ENCODE measurements around the gene IPCEF1.

Gene IPCEF1

GRCh38 chr6:154382740-154383139 is 26.1 kb upstream of the IPCEF1 start:
- no peaks in the 10 kb centered on the region for H3K27me3 ChIP-seq (ENCODE audit: insufficient read depth, low read length, poor library complexity, severe bottlenecking)

GRCh38 chr6:154381548-154381947 is 24.9 kb upstream of the IPCEF1 start:
- Histone ChIP-seq H3F3A (ENCODE audit: low read depth) (no peaks in the 10 kb centered on the region), H3K36me3 (ENCODE audit: insufficient read depth, low read length) (no peaks in the 10 kb centered on the region), H3K9me3 (ENCODE audit: insufficient read depth, low read depth, low read length) (no peaks in the 10 kb centered on the region), H3K4me3 (ENCODE audit: low read length, poor library complexity, severe bottlenecking) (no peak overlapping the region), H3K79me2 (ENCODE audit: insufficient read depth, low read length) (no peaks in the 10 kb centered on the region), H3K4me1 (ENCODE audit: insufficient read depth, low read length, poor library complexity, severe bottlenecking) (no peaks in the 10 kb centered on the region), H3K4me2 (ENCODE audit: low read depth, low read length, poor library complexity, severe bottlenecking) (no peak overlapping the region), H3K9me2 (replicated peaks; ENCODE audit: low read depth, low read length) (no peaks in the 10 kb centered on the region), H3K27me3 (ENCODE audit: insufficient read depth, low read length, poor library complexity, severe bottlenecking) (no peaks in the 10 kb centered on the region), H2AFZ (ENCODE audit: low read length) (no peak overlapping the region), H4K20me1 (ENCODE audit: insufficient read depth, low read length, poor library complexity, severe bottlenecking) (no peaks in the 10 kb centered on the region), H3K9ac (ENCODE audit: low read depth, low read length, poor library complexity, severe bottlenecking) (no peak overlapping the region)
- TF ChIP-seq CTCF (conservative IDR thresholded peaks at IDR 0.05; ENCODE audit: low read length) (no peak), EZH2phosphoT487 (IDR thresholded peaks at IDR 0.05; ENCODE audit: borderline replicate concordance) (no peak)

More at GRCh38 chr6:154382740-154383139, 26.1 kb upstream of the IPCEF1 start:
- no peaks in the 10 kb centered on the region for H3K9me3 ChIP-seq (ENCODE audit: insufficient read depth, low read depth, low read length)
- no peak overlapping the region for H2AFZ ChIP-seq (ENCODE audit: low read length)
- no peak overlapping the region for H3K9ac ChIP-seq (ENCODE audit: low read depth, low read length, poor library complexity, severe bottlenecking)
- H4K20me1 ChIP-seq (ENCODE audit: insufficient read depth, low read length, poor library complexity, severe bottlenecking), result no peaks in the 10 kb centered on the region
- H3K9me2 ChIP-seq (replicated peaks; ENCODE audit: low read depth, low read length), result no peaks in the 10 kb centered on the region
- no peaks in the 10 kb centered on the region for H3F3A ChIP-seq (ENCODE audit: low read depth)
- no peaks in the 10 kb centered on the region for H3K36me3 ChIP-seq (ENCODE audit: insufficient read depth, low read length)
- no peaks in the 10 kb centered on the region for H3K79me2 ChIP-seq (ENCODE audit: insufficient read depth, low read length)
- no peaks in the 10 kb centered on the region for H3K4me1 ChIP-seq (ENCODE audit: insufficient read depth, low read length, poor library complexity, severe bottlenecking)
- H3K4me2 ChIP-seq (ENCODE audit: low read depth, low read length, poor library complexity, severe bottlenecking), result no peak overlapping the region
- H3K4me3 ChIP-seq (ENCODE audit: low read length, poor library complexity, severe bottlenecking), result no peak overlapping the region
- TF ChIP-seq EZH2phosphoT487 (IDR thresholded peaks at IDR 0.05; ENCODE audit: borderline replicate concordance) (no peak), CTCF (conservative IDR thresholded peaks at IDR 0.05; ENCODE audit: low read length) (no peak)

- Histone ChIP-seq H3K36me3 (ENCODE audit: insufficient read depth, low read length) (no peaks in the 10 kb centered on the region), H3K9ac (ENCODE audit: low read depth, low read length, poor library complexity, severe bottlenecking) (no peak overlapping the region), H3K4me2 (ENCODE audit: low read depth, low read length, poor library complexity, severe bottlenecking) (no peak overlapping the region), H3F3A (ENCODE audit: low read depth) (no peaks in the 10 kb centered on the region), H3K9me2 (replicated peaks; ENCODE audit: low read depth, low read length) (no peaks in the 10 kb centered on the region), H2AFZ (ENCODE audit: low read length) (no peak overlapping the region), H3K4me3 (ENCODE audit: low read length, poor library complexity, severe bottlenecking) (no peak overlapping the region), H3K9me3 (ENCODE audit: insufficient read depth, low read depth, low read length) (no peaks in the 10 kb centered on the region), H4K20me1 (ENCODE audit: insufficient read depth, low read length, poor library complexity, severe bottlenecking) (no peaks in the 10 kb centered on the region), H3K4me1 (ENCODE audit: insufficient read depth, low read length, poor library complexity, severe bottlenecking) (no peaks in the 10 kb centered on the region), H3K79me2 (ENCODE audit: insufficient read depth, low read length) (no peaks in the 10 kb centered on the region), H3K27me3 (ENCODE audit: insufficient read depth, low read length, poor library complexity, severe bottlenecking) (no peaks in the 10 kb centered on the region)
- no peak for TF ChIP-seq EZH2phosphoT487 (IDR thresholded peaks at IDR 0.05; ENCODE audit: borderline replicate concordance)
- no peak for TF ChIP-seq CTCF (conservative IDR thresholded peaks at IDR 0.05; ENCODE audit: low read length)
These were observed 24.1 kb upstream of the IPCEF1 start for GRCh38 chr6:154380741-154381140.
